Left lung (tissue), 10 donors: ENCODE results near the gene STK10. TPM values are rescaled to one million over a fixed set of nuclear protein-coding genes. Genes with fewer than 3 reads are reported as not detected.

Experiments
- ATAC-seq: fragments of 200-7000 bp; cut with Tn5 transposase; one replicate; pipeline ENCODE4 v1.9.1; 2020; ENCODE audit warnings: moderate library complexity
- DNase-seq, 4 donors: peaks; one replicate each; pipeline ENCODE4 v3.0.0-alpha.2; 2013 to 2020
- H3K27ac ChIP-seq, 2 donors: fragments of 200-600 bp; sonication (generic) in 1 of 2; one replicate each; pipeline versions ENCODE4 v1.5.0 to v1.8.0; 2020 to 2021
- H3K27me3 ChIP-seq, 2 donors: fragments of 200-600 bp; sonication (generic) in 1 of 2; one replicate each; pipeline versions ENCODE4 v1.5.0 to v1.8.0; 2020 to 2021
- H3K36me3 ChIP-seq, 2 donors: fragments of 200-600 bp; sonication (generic) in 1 of 2; one replicate each; pipeline versions ENCODE4 v1.5.0 to v1.8.0; 2020 to 2021
- H3K4me1 ChIP-seq, 2 donors: fragments of 200-600 bp; one replicate each; pipeline ENCODE4 v1.8.0; 2021
- H3K4me3 ChIP-seq, 2 donors: fragments of 200-600 bp; sonication (generic) in 1 of 2; one replicate each; pipeline versions ENCODE4 v1.5.0 to v1.8.0; 2020 to 2021; ENCODE audit warnings: mild to moderate bottlenecking in 1 of 2
- H3K9me3 ChIP-seq, 2 donors: fragments of 200-600 bp; sonication (generic) in 1 of 2; one replicate each; pipeline versions ENCODE4 v1.5.0 to v1.8.0; 2020 to 2021
- intact Hi-C, 2 donors: fragments of 100-400 bp; cut with DNase I; formaldehyde crosslinking; loops; one replicate each; pipeline versions ENCODE4 v1.11.2 to v1.14.2; 2022
- polyA plus RNA-seq, 6 donors: library from polyadenylated mRNA; unstranded; fragments of 120-200 nt; gene quantifications; one replicate each; pipeline ENCODE4 v1.2.1, GENCODE V29; 2013; ENCODE audit not compliant: insufficient read length in 6 of 6
- total RNA-seq, 2 donors: library from RNA; stranded (reverse); fragmentation: NEBNext Ultra II Directional; extraction: Animal tissue kit (Norgen Biotek cat#: 25700); gene quantifications; one replicate each; pipeline ENCODE4 v1.2.1, GENCODE V29; 2021
- TF ChIP-seq, protein P1 (sequence below), 2 donors: fragments of 200-600 bp; sonication (generic) in 1 of 2; IDR thresholded peaks; one replicate each; pipeline versions ENCODE4 v1.5.0 to v1.8.0; 2021; ENCODE audit warnings: antibody characterized with exemption in 2 of 2
- donor health status: DM: no; HTN: yes; CAD: no.
- donor health status: DM: no; HTN: no; CAD: no.

Gene STK10
- total and polyA plus RNA-seq, 8 donors: 18.6 to 83.2 (median 21.9) TPM

DNA sequence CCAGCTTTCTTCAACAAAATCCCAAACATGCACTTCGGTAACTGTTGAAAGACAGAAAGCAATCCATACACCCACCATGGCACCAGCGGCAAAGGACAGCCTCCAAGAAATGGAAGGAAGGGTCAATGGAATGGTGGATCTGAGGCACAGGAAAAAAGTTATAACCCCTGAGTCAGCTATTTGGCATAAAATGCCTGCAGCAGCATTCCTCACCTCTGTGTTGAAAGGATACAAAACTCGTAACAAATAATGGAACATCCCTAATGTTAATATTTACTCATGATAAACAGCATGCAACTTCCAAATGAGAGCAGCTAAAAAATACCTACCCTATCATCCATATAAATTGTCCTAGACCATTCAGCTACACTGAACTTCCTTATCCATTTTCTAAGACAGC, 191.0 kb downstream of the STK10 start:
- Histone ChIP-seq H3K9me3 (no peaks in the 10 kb centered on the region), H3K36me3 (peaks cover 0 to 8% of the 10 kb centered on the region in 2 donors), H3K4me3 (no peak overlapping the region), H3K27ac (no peak overlapping the region), H3K27me3 (no peaks in the 10 kb centered on the region), H3K4me1 (peaks cover 0 to 43% of the 10 kb centered on the region in 2 donors)
- intact Hi-C loops: no loop called here
- ATAC-seq (no peak), DNase-seq (no peak)
- TF ChIP-seq, protein P1, sequence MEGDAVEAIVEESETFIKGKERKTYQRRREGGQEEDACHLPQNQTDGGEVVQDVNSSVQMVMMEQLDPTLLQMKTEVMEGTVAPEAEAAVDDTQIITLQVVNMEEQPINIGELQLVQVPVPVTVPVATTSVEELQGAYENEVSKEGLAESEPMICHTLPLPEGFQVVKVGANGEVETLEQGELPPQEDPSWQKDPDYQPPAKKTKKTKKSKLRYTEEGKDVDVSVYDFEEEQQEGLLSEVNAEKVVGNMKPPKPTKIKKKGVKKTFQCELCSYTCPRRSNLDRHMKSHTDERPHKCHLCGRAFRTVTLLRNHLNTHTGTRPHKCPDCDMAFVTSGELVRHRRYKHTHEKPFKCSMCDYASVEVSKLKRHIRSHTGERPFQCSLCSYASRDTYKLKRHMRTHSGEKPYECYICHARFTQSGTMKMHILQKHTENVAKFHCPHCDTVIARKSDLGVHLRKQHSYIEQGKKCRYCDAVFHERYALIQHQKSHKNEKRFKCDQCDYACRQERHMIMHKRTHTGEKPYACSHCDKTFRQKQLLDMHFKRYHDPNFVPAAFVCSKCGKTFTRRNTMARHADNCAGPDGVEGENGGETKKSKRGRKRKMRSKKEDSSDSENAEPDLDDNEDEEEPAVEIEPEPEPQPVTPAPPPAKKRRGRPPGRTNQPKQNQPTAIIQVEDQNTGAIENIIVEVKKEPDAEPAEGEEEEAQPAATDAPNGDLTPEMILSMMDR (IDR thresholded peaks at IDR 0.05): no peak

DNA sequence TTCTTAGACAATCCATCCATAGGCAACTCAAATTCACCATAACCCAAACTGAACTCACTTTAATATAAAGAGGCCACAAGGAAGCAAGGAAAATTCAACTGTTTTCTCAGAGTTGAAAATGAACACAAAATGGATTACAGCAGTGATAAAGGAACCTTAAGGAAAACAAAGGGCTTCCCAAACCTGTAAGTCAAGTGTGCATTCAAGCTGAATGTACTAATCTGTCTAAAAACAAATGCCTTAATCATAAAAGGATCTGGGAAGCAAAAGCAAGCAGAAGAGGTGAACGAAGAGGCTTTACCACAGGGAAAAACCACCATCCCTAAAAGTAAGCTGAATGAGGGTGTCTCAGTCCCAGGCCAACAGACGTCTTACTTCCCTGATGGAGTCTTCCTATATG, 195.2 kb downstream of the STK10 start:
- H3K4me3 ChIP-seq: no peak overlapping the region
- no peaks in the 10 kb centered on the region for H3K27me3 ChIP-seq
- H3K36me3 ChIP-seq: peaks cover 0 to 8% of the 10 kb centered on the region in 2 donors
- no peak overlapping the region for H3K27ac ChIP-seq
- TF ChIP-seq, protein P1 (IDR thresholded peaks at IDR 0.05): no peak
- peaks cover 0 to 33% of the 10 kb centered on the region in 2 donors for H3K4me1 ChIP-seq
- ATAC-seq (no peak), DNase-seq (no peak)
- no peaks in the 10 kb centered on the region for H3K9me3 ChIP-seq
- intact Hi-C loops: no loop called here

DNA sequence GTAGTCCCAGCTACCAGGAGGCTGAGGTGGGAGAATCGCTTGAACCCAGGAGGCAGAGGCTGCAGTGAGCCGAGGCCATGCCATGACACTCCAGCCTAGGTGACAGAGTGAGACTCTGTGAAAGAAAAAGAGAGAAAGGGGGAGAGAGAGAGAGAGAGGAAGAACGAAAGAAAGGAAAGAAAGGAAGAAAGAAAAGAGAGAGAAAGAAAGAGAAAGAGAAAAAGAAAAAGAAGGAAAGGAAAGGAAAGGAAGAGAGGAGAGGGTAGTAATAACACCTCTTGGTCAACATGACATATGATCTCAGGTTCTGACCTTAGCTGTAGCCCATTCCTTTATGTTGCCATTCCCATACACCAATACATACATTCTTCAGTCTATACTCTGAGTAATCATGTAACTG, 195.7 kb downstream of the STK10 start:
- H3K4me1 ChIP-seq: peaks cover 0 to 36% of the 10 kb centered on the region in 2 donors
- TF ChIP-seq, protein P1 (IDR thresholded peaks at IDR 0.05): no peak
- no peaks in the 10 kb centered on the region for H3K27me3 ChIP-seq
- intact Hi-C loops: no loop called here
- ATAC-seq: no peak
- H3K27ac ChIP-seq: no peak overlapping the region
- no peaks in the 10 kb centered on the region for H3K9me3 ChIP-seq
- no peak overlapping the region for H3K4me3 ChIP-seq
- peaks cover 0 to 8% of the 10 kb centered on the region in 2 donors for H3K36me3 ChIP-seq
- DNase-seq: no peak

Other genes starting within 250 kb of the STK10 start
- 10 to 100 TPM; 47.6 to 56.8 TPM for gene FBXW11, start 181.6 kb downstream of the STK10 start, total RNA-seq
- gene FBXW11, start 181.6 kb downstream of the STK10 start, polyA plus RNA-seq: 10 to 100 TPM; 52.1 to 56.9 (median 54.4) TPM
- not detected for gene EFCAB9, start 5.9 kb upstream of the STK10 start, total RNA-seq
- gene EFCAB9, start 5.9 kb upstream of the STK10 start, polyA plus RNA-seq: not detected
- 10 to 100 TPM; 16.2 to 24.0 TPM for gene UBTD2, start 95.5 kb upstream of the STK10 start, total RNA-seq
- gene UBTD2, start 95.5 kb upstream of the STK10 start, polyA plus RNA-seq: 100 to 1,000 TPM in 2 of 6 donors, 10 to 100 TPM in 4; 91.9 to 114 (median 95.7) TPM